ENCODE results near the gene ADAMTS19. TPM values are rescaled to one million over a fixed set of nuclear protein-coding genes. Genes with fewer than 3 reads are reported as not detected.

The ADAMTS19 gene
- total and polyA plus RNA-seq, 2 of the 13 experiments (the other 11 are each of a cell fraction or from before 2014, with no cell fraction given), result not detected

GRCh38 chr5:129460936-129461710 is 1.0 kb downstream of the ADAMTS19 start:
- Histone ChIP-seq H3K4me3 (replicated peaks in 1 of 3; ENCODE audit: insufficient read depth in 1 of 3, low read depth in 2 of 3, low read length in 3 of 3) (peak overlapping the region in 1 of 3 experiments; percentile 16; a peak in 3 of 6 replicates), H3K4me2 (ENCODE audit: low read depth, low read length) (peak overlapping the region; percentile 36), H4K20me1 (ENCODE audit: insufficient read depth, low read length) (no peaks in the 10 kb centered on the region), H3K79me2 (ENCODE audit: insufficient read depth, low read length) (no peaks in the 10 kb centered on the region), H3K9ac (ENCODE audit: insufficient read depth, low read depth, low read length) (no peak overlapping the region), H3K9me3 (ENCODE audit: low read length) (no peaks in the 10 kb centered on the region), H3K36me3 (replicated peaks in 1 of 2; ENCODE audit: control insufficient read depth in 1 of 2, insufficient read depth in 2 of 2, low read length in 2 of 2) (no peaks in the 10 kb centered on the region), H3K27me3 (ENCODE audit: control insufficient read depth in 1 of 2, insufficient read depth in 2 of 2, low read length in 2 of 2) (peaks cover 0 to 21% of the 10 kb centered on the region in 2 experiments; a peak in 4 of 5 replicates), H3K4me1 (ENCODE audit: insufficient read depth, low read length) (peaks cover 6% of the 10 kb centered on the region; the same call in 1 of the 2 replicates), H2AFZ (ENCODE audit: low read length) (no peak overlapping the region), H3K27ac (ENCODE audit: extremely low read length, insufficient read depth, low read length) (no peak overlapping the region)
- ChIA-PET CTCF (ENCODE audit: low intra/inter-chr PET ratio, low total read pairs) (no interaction called here), POLR2A (no interaction called here)
- BruUV-seq (replicated peaks), result no TSS peak
- intact Hi-C loops (cut with micrococcal nuclease; ENCODE audit: unreplicated experiment), result loop anchor here (5.0 kb wide), 1 partner anchor 306 kb away; no protein-coding TSS in a partner anchor
- in situ Hi-C loops (cut with HindIII; ENCODE audit: extremely low pct_ligation_motif_present, low pct_unique_long_range_greater_than_20kb), result no loop called here
- DNase-seq (ENCODE audit: low spot score) (no peak), ATAC-seq (peak; percentile 92), FAIRE-seq (no peak)
- 60% methylated on average over 27 of the region's 88 CpGs for WGBS (ENCODE audit: low lambda C conversion rate)
- TF ChIP-seq AHDC1 (CRISPR knock-in tag; IDR thresholded peaks at IDR 0.05; ENCODE audit: borderline replicate concordance) (no peak), ZNF788 (CRISPR knock-in tag; IDR thresholded peaks at IDR 0.05; ENCODE audit: borderline replicate concordance) (no peak), CTCF (CRISPR knock-in tag; IDR thresholded peaks at IDR 0.05) (peak; percentile 54), ZNF607 (CRISPR knock-in tag; IDR thresholded peaks at IDR 0.05; ENCODE audit: borderline replicate concordance) (no peak), TIGD3 (CRISPR knock-in tag; IDR thresholded peaks at IDR 0.05; ENCODE audit: borderline replicate concordance) (no peak), ZNF44 (CRISPR knock-in tag; IDR thresholded peaks at IDR 0.05) (no peak), EZH2 (conservative IDR thresholded peaks at IDR 0.05; ENCODE audit: low read depth, low read length) (0 out of 2 replicates have a peak, but pooled peaks have one; percentile 25), GABPB1 (CRISPR knock-in tag; IDR thresholded peaks at IDR 0.05) (peak; percentile 19; the same call in 1 of the 2 replicates), NR0B2 (CRISPR knock-in tag; IDR thresholded peaks at IDR 0.05) (no peak), ZNF574 (CRISPR knock-in tag; IDR thresholded peaks at IDR 0.05) (no peak)

Measured in HepG2 (cell line).